Measurements from ENCODE around the gene PFDN1.

- TF ChIP-seq CTCF (IDR thresholded peaks at IDR 0.05) (no peak), POLR2A (IDR thresholded peaks at IDR 0.05) (no peak)
Observed at GRCh38 chr5:140214831-140215230, 88.1 kb downstream of the PFDN1 start.
